NOMO-1 treated with dmso at 0.1 percent for 144 hours (cell line): ENCODE data around the gene MEGF9.
A peak's percentile ranks its signal among the peaks of the same experiment; 100 is the strongest.
"Not testable (repeated sequence)": the region's sequence is repeated elsewhere in the genome, so short reads cannot be mapped to it uniquely, and the experiment has no call there.

ENCODE experiments used
- DNase-seq: peaks from one replicate; lab custom pipeline; 2025; ENCODE audit not compliant: unreplicated experiment; lab: John Stamatoyannopoulos, UW

Gene MEGF9

GRCh38 chr9:120579139-120580050 lies 134.9 kb downstream of the MEGF9 start:
- DNase-seq = no peak

GRCh38 chr9:120574473-120574872 lies 139.8 kb downstream of the MEGF9 start:
- DNase-seq = no peak

GRCh38 chr9:120572472-120572871 lies 141.8 kb downstream of the MEGF9 start:
- DNase-seq = no peak

- no peak for DNase-seq
These were observed 142.6 kb downstream of the MEGF9 start for GRCh38 chr9:120571443-120572257.

- no peak for DNase-seq
These were observed 144.0 kb downstream of the MEGF9 start for GRCh38 chr9:120570296-120570695.

GRCh38 chr9:120569556-120569955 lies 144.7 kb downstream of the MEGF9 start:
- no peak for DNase-seq

- DNase-seq = no peak
These were observed 145.5 kb downstream of the MEGF9 start for GRCh38 chr9:120568816-120569215.

GRCh38 chr9:120567874-120568273 lies 146.4 kb downstream of the MEGF9 start:
- DNase-seq = no peak

GRCh38 chr9:120567081-120567480 lies 147.2 kb downstream of the MEGF9 start:
- no peak for DNase-seq

GRCh38 chr9:120564589-120564988 lies 149.7 kb downstream of the MEGF9 start:
- no peak for DNase-seq

GRCh38 chr9:120562861-120563443 lies 151.3 kb downstream of the MEGF9 start:
- DNase-seq = no peak

GRCh38 chr9:120561709-120562108 lies 152.6 kb downstream of the MEGF9 start:
- DNase-seq = no peak

- no peak for DNase-seq
These were observed 154.7 kb downstream of the MEGF9 start for GRCh38 chr9:120559546-120559945.

GRCh38 chr9:120558454-120558853 lies 155.8 kb downstream of the MEGF9 start:
- DNase-seq = no peak

GRCh38 chr9:120557205-120557604 lies 157.1 kb downstream of the MEGF9 start:
- DNase-seq = no peak

- no peak for DNase-seq
These were observed 157.5 kb downstream of the MEGF9 start for GRCh38 chr9:120556775-120557174.

GRCh38 chr9:120555839-120556238 lies 158.4 kb downstream of the MEGF9 start:
- DNase-seq = peak; percentile 85

GRCh38 chr9:120552210-120552704 lies 162.0 kb downstream of the MEGF9 start:
- not testable (repeated sequence) for DNase-seq
